Activated CD8-positive, alpha-beta memory T cell treated with anti-CD3 and anti-CD28 coated beads for 1 hour (primary cell): ENCODE measurements around the gene NDUFV2.
"Not testable (repeated sequence)": the region's sequence is repeated elsewhere in the genome, so short reads cannot be mapped to it uniquely, and the experiment has no call there.

Experiments
- DNase-seq, 2 donors: peaks; one replicate each; pipeline ENCODE4 v3.0.0-alpha.2; 2020; ENCODE audit warnings: low read depth in 1 of 2; ENCODE audit errors: extremely low read depth in 1 of 2

The NDUFV2 gene

GRCh38 chr18:9148203-9148552 lies 45.7 kb downstream of the NDUFV2 start:
- no peak for DNase-seq

GRCh38 chr18:9150121-9150520 lies 47.6 kb downstream of the NDUFV2 start:
- DNase-seq: no peak

- DNase-seq: no peak
Measured at GRCh38 chr18:9153256-9153655, 50.8 kb downstream of the NDUFV2 start.

- no peak for DNase-seq
Measured at GRCh38 chr18:9156604-9157249, 54.2 kb downstream of the NDUFV2 start.

GRCh38 chr18:9157806-9158205 lies 55.3 kb downstream of the NDUFV2 start:
- DNase-seq: no peak

- DNase-seq: no peak
Measured at GRCh38 chr18:9160014-9160413, 57.5 kb downstream of the NDUFV2 start.

GRCh38 chr18:9162663-9163062 lies 60.2 kb downstream of the NDUFV2 start:
- not testable (repeated sequence) for DNase-seq

GRCh38 chr18:9164149-9164548 lies 61.6 kb downstream of the NDUFV2 start:
- not testable (repeated sequence) for DNase-seq

- not testable (repeated sequence) for DNase-seq
Measured at GRCh38 chr18:9165883-9166282, 63.4 kb downstream of the NDUFV2 start.

GRCh38 chr18:9169515-9169914 lies 67.0 kb downstream of the NDUFV2 start:
- not testable (repeated sequence) for DNase-seq

GRCh38 chr18:9171919-9172318 lies 69.4 kb downstream of the NDUFV2 start:
- DNase-seq: not testable (repeated sequence)

GRCh38 chr18:9172506-9173127 lies 70.1 kb downstream of the NDUFV2 start:
- DNase-seq: no peak

- no peak for DNase-seq
Measured at GRCh38 chr18:9173770-9174233, 71.3 kb downstream of the NDUFV2 start.

GRCh38 chr18:9174302-9174701 lies 71.8 kb downstream of the NDUFV2 start:
- DNase-seq: no peak

- DNase-seq: no peak
Measured at GRCh38 chr18:9175115-9175514, 72.6 kb downstream of the NDUFV2 start.

- DNase-seq: no peak
Measured at GRCh38 chr18:9177031-9177430, 74.5 kb downstream of the NDUFV2 start.

- no peak for DNase-seq
Measured at GRCh38 chr18:9177466-9177865, 75.0 kb downstream of the NDUFV2 start.

GRCh38 chr18:9178557-9178956 lies 76.1 kb downstream of the NDUFV2 start:
- no peak for DNase-seq

GRCh38 chr18:9181275-9181674 lies 78.8 kb downstream of the NDUFV2 start:
- DNase-seq: no peak

GRCh38 chr18:9182852-9183399 lies 80.4 kb downstream of the NDUFV2 start:
- DNase-seq: no peak
